IMR-90 (cell line): ENCODE measurements around the gene MIEF2. TPM values are rescaled to one million over a fixed set of nuclear protein-coding genes. Genes with fewer than 3 reads are reported as not detected.
A peak's percentile ranks its signal among the peaks of the same experiment; 100 is the strongest.

ENCODE experiments used
- ATAC-seq: fragments of 200-7000 bp; cut with Tn5 transposase; 2 replicates; pipeline ENCODE4 v1.9.1; 2020; ENCODE audit warnings: low read depth, mild to moderate bottlenecking, moderate library complexity
- BruUV-seq: library from RNA; stranded (reverse); fragments of 400-500 nt; replicated peaks from 2 replicates; lab custom pipeline; 2021; lab: Mats Ljungman, UMichigan
- CTCF ChIA-PET: fragments of 300-600 bp; formaldehyde crosslinking; extraction: SDS; loops from one replicate; lab custom pipeline; 2021; ENCODE audit warnings: antibody characterized with exemption; lab: Yijun Ruan, JAX
- POLR2A ChIA-PET: fragments of 300-600 bp; sonication (Branson Sonifier 250); formaldehyde crosslinking; loops from one replicate; lab custom pipeline; 2022; ENCODE audit warnings: antibody characterized with exemption; ENCODE audit not compliant: unreplicated experiment; lab: Charles Lee
- DNase-seq: peaks from one replicate; pipeline ENCODE4 v3.0.0; 2013
- H2AFZ ChIP-seq: replicated peaks from 2 replicates; pipeline ENCODE3; 2013; ENCODE audit warnings: low read length, mild to moderate bottlenecking; ENCODE audit not compliant: poor library complexity
- H2AK5ac ChIP-seq: 2 replicates; pipeline ENCODE4 v1.6.1; 2013; ENCODE audit warnings: low read depth, low read length, inconsistent platforms
- H2AK9ac ChIP-seq: replicated peaks from 2 replicates; pipeline ENCODE3; 2013; ENCODE audit warnings: mild to moderate bottlenecking, low read depth, low read length, moderate library complexity; ENCODE audit not compliant: poor library complexity
- H2BK120ac ChIP-seq: 2 replicates; pipeline ENCODE4 v1.6.1; 2013; ENCODE audit warnings: low read depth, low read length, inconsistent platforms
- H2BK15ac ChIP-seq: 3 replicates; pipeline ENCODE4 v1.6.1; 2013; ENCODE audit warnings: low read depth, low read length, inconsistent platforms
- H2BK20ac ChIP-seq: 2 replicates; pipeline ENCODE4 v1.6.1; 2013; ENCODE audit warnings: low read depth, mild to moderate bottlenecking, inconsistent platforms, low read length, moderate library complexity
- H2BK5ac ChIP-seq: 2 replicates; pipeline ENCODE4 v1.6.1; 2013; ENCODE audit warnings: mild to moderate bottlenecking, low read depth, low read length, inconsistent platforms; ENCODE audit not compliant: poor library complexity, severe bottlenecking
- H3K14ac ChIP-seq: replicated peaks from 2 replicates; pipeline ENCODE4 v1.6.1; 2013; ENCODE audit warnings: low read depth, low read length, inconsistent platforms
- H3K18ac ChIP-seq: 2 replicates; pipeline ENCODE4 v1.6.1; 2013; ENCODE audit warnings: low read depth, low read length, control low read depth
- H3K23ac ChIP-seq: 2 replicates; pipeline ENCODE4 v1.6.1; 2013; ENCODE audit warnings: low read depth, low read length, inconsistent platforms
- H3K27ac ChIP-seq: 2 replicates; pipeline ENCODE4 v1.5.1; 2013; ENCODE audit warnings: mild to moderate bottlenecking, control low read depth, low read length; ENCODE audit not compliant: insufficient read depth
- H3K27me3 ChIP-seq: 2 replicates; pipeline ENCODE4 v1.6.1; 2013; ENCODE audit warnings: low read length; ENCODE audit not compliant: control insufficient read depth, insufficient read depth
- H3K36me3 ChIP-seq: 2 replicates; pipeline ENCODE4 v1.6.1; 2013; ENCODE audit warnings: low read length, mixed read lengths; ENCODE audit not compliant: control insufficient read depth, insufficient read depth
- H3K4ac ChIP-seq: 2 replicates; pipeline ENCODE4 v1.6.1; 2013; ENCODE audit warnings: low read depth, low read length, inconsistent platforms
- H3K4me1 ChIP-seq: 2 replicates; pipeline ENCODE4 v1.6.1; 2013; ENCODE audit warnings: low read length, mixed read lengths; ENCODE audit not compliant: control insufficient read depth, insufficient read depth
- H3K4me2 ChIP-seq: 2 replicates; pipeline ENCODE4 v1.6.1; 2013; ENCODE audit warnings: low read depth, mild to moderate bottlenecking, control low read depth, low read length, moderate library complexity
- H3K4me3 ChIP-seq: 2 replicates; pipeline ENCODE4 v1.5.1; 2013; ENCODE audit warnings: low read depth, mild to moderate bottlenecking, control low read depth, low read length, moderate library complexity; ENCODE audit not compliant: insufficient read depth
- H3K56ac ChIP-seq: 2 replicates; pipeline ENCODE4 v1.6.1; 2013; ENCODE audit warnings: low read length, inconsistent platforms; ENCODE audit not compliant: insufficient read depth; ENCODE audit errors: extremely low read depth
- H3K79me1 ChIP-seq, 2 experiments: 2 replicates each; pipeline ENCODE4 v1.6.1; 2013; ENCODE audit warnings: low read length in 2 of 2, inconsistent platforms in 1 of 2, low read depth in 1 of 2
- H3K9ac ChIP-seq: 2 replicates; pipeline ENCODE4 v1.6.1; 2013; ENCODE audit warnings: low read depth, low read length, control low read depth
- H3K9me1 ChIP-seq: 2 replicates; pipeline ENCODE4 v1.6.1; 2013; ENCODE audit warnings: low read length, inconsistent platforms; ENCODE audit not compliant: insufficient read depth
- H3K9me3 ChIP-seq: 2 replicates; pipeline ENCODE4 v1.6.1; 2013; ENCODE audit warnings: low read length; ENCODE audit not compliant: control insufficient read depth, insufficient read depth
- H4K20me1 ChIP-seq: 2 replicates; pipeline ENCODE4 v1.6.1; 2013; ENCODE audit warnings: low read length, inconsistent platforms; ENCODE audit not compliant: insufficient read depth
- H4K5ac ChIP-seq: 2 replicates; pipeline ENCODE4 v1.6.1; 2013; ENCODE audit warnings: mild to moderate bottlenecking, low read depth, low read length, control low read depth
- H4K8ac ChIP-seq, 2 experiments: 2 replicates each; pipeline ENCODE4 v1.6.1; 2013; ENCODE audit warnings: low read depth in 2 of 2, low read length in 2 of 2, control low read depth in 1 of 2, inconsistent platforms in 1 of 2
- H4K91ac ChIP-seq: 2 replicates; pipeline ENCODE4 v1.6.1; 2013; ENCODE audit warnings: low read depth, low read length, inconsistent platforms; ENCODE audit not compliant: insufficient read depth
- BHLHE40 ChIP-seq: fragments of 150-350 bp; IDR thresholded peaks from 2 replicates; pipeline ENCODE4 v1.6.1; 2016; ENCODE audit warnings: mild to moderate bottlenecking, low read depth, low read length
- CEBPB ChIP-seq: IDR thresholded peaks from 2 replicates; pipeline ENCODE4 v1.6.1; 2012; ENCODE audit warnings: low read depth, low read length, improper control_type of control experiment
- CHD1 ChIP-seq: IDR thresholded peaks from 2 replicates; pipeline ENCODE4 v1.6.1; 2012; ENCODE audit warnings: low read depth, low read length, improper control_type of control experiment
- CTCF ChIP-seq: conservative IDR thresholded peaks from 2 replicates; pipeline ENCODE4 v1.5.1; 2012; ENCODE audit warnings: mild to moderate bottlenecking, low read depth, low read length, improper control_type of control experiment
- ELK1 ChIP-seq: fragments of 150-350 bp; IDR thresholded peaks from 2 replicates; pipeline ENCODE4 v1.6.1; 2016; ENCODE audit warnings: low read depth, mild to moderate bottlenecking, low read length, moderate library complexity, borderline replicate concordance
- FOS ChIP-seq: fragments of 150-350 bp; IDR thresholded peaks from 2 replicates; pipeline ENCODE4 v1.6.1; 2016; ENCODE audit warnings: low read depth, low read length
- MAFK ChIP-seq: IDR thresholded peaks from 2 replicates; pipeline ENCODE4 v1.6.1; 2012; ENCODE audit warnings: low read depth, low read length, improper control_type of control experiment
- MAZ ChIP-seq: IDR thresholded peaks from 2 replicates; pipeline ENCODE4 v1.6.1; 2012; ENCODE audit warnings: low read depth, mild to moderate bottlenecking, low read length, improper control_type of control experiment, moderate library complexity, borderline replicate concordance
- MXI1 ChIP-seq: IDR thresholded peaks from 2 replicates; pipeline ENCODE4 v1.6.1; 2012; ENCODE audit warnings: low read depth, mild to moderate bottlenecking, low read length, moderate library complexity, borderline replicate concordance
- NFE2L2 ChIP-seq: fragments of 150-350 bp; IDR thresholded peaks from 2 replicates; pipeline ENCODE4 v1.6.1; 2016; ENCODE audit warnings: low read depth, mild to moderate bottlenecking, low read length
- POLR2A ChIP-seq: IDR thresholded peaks from 2 replicates; pipeline ENCODE4 v1.6.1; 2012; ENCODE audit warnings: mild to moderate bottlenecking, low read depth, low read length
- RAD21 ChIP-seq: IDR thresholded peaks from 2 replicates; pipeline ENCODE4 v1.6.1; 2012; ENCODE audit warnings: low read length, improper control_type of control experiment
- RCOR1 ChIP-seq: IDR thresholded peaks from 2 replicates; pipeline ENCODE4 v1.6.1; 2012; ENCODE audit warnings: mild to moderate bottlenecking, low read length, improper control_type of control experiment; ENCODE audit not compliant: insufficient replicate concordance
- RFX5 ChIP-seq: IDR thresholded peaks from 2 replicates; pipeline ENCODE4 v1.8.0; 2012; ENCODE audit warnings: low read depth, mild to moderate bottlenecking, low read length, moderate library complexity
- SMC3 ChIP-seq: fragments of 150-350 bp; IDR thresholded peaks from 2 replicates; pipeline ENCODE4 v1.6.1; 2016; ENCODE audit warnings: low read depth, mild to moderate bottlenecking, antibody characterized with exemption, low read length, moderate library complexity
- WGBS, 2 experiments: methylation state at CpG; one replicate each; pipeline versions ENCODE4 v1.1.5 to v1.1.7; 2013; ENCODE audit warnings: missing lambda C conversion rate in 2 of 2; ENCODE audit not compliant: insufficient read length in 1 of 2; ENCODE audit errors: extremely low coverage in 2 of 2; 5-methylcytosine and 5-hydroxymethylcytosine counted together
- dilution Hi-C: fragments of 300-500 bp; cut with HindIII; formaldehyde crosslinking; loops from one replicate; pipeline ENCODE4 v1.14.3; 2018; ENCODE audit warnings: low sequenced_read_pairs; ENCODE audit not compliant: unreplicated experiment
- in situ Hi-C: fragments of 300-500 bp; cut with MboI; formaldehyde crosslinking; loops from 3 replicates; pipeline ENCODE4 v1.14.3; 2019; ENCODE audit warnings: low sequenced_read_pairs, inconsistent platforms, mixed read lengths
- intact Hi-C: fragments of 100-400 bp; cut with micrococcal nuclease; formaldehyde crosslinking; loops from 2 replicates; pipeline ENCODE4 v1.10.0; 2022
- polyA plus RNA-seq, 3 experiments: library from polyadenylated mRNA; depleted of rRNA; stranded (reverse); fragments of >200 nt; gene quantifications; 2 replicates each; pipeline ENCODE4 v1.2.3, GENCODE V29; 2012; ENCODE audit warnings: low replicate concordance in 1 of 3
- total RNA-seq: library from RNA; depleted of rRNA; stranded (reverse); fragments of >200 nt; gene quantifications from 2 replicates; pipeline ENCODE4 v1.2.3, GENCODE V29; 2012

The MIEF2 gene
- total and polyA plus RNA-seq, 2 of the 4 experiments (the other 2 are of a cell fraction) = 9.1 to 26.6 TPM

GRCh38 chr17:18258356-18259038 lies 2.0 kb upstream of the MIEF2 start, which contains the start of gene FLII:
FLII (minus strand) TSS chr17:18258738; CDS start chr17:18258690, 48 bp downstream.
- H2BK5ac ChIP-seq = peak within 1 kb of the TSS; percentile 99
- H3K14ac ChIP-seq = peak within 1 kb of the TSS; percentile 100
- peak within 1 kb of the TSS; percentile 95 for H2BK120ac ChIP-seq
- H4K8ac ChIP-seq = peak within 1 kb of the TSS; percentile 51 to 99
- BruUV-seq = no TSS peak
- H2BK20ac ChIP-seq = peak within 1 kb of the TSS; percentile 20
- ATAC-seq = peak; percentile 64
- intact Hi-C loops (loop anchor here (2.0 kb wide), 1 partner anchor 34 kb away; the partner anchor contains the start of gene LLGL1), in situ Hi-C loops (no loop called here), dilution Hi-C loops (no loop called here)
- CTCF ChIA-PET = no interaction called here
- peaks cover 27 to 84% of the 10 kb centered on the region in 2 experiments for H3K79me1 ChIP-seq
- H4K20me1 ChIP-seq = peaks cover 25% of the 10 kb centered on the region
- WGBS, 2 experiments = 3% methylated on average over 45 of the region's 71 CpGs; no CpG with 5 or more reads in 1 of the 2 experiments
- H3K4ac ChIP-seq = peak within 1 kb of the TSS; percentile 100
- H3K56ac ChIP-seq = peak within 1 kb of the TSS; percentile 94
- H3K23ac ChIP-seq = peak within 1 kb of the TSS; percentile 100
- H3K36me3 ChIP-seq = peaks cover 35% of the 10 kb centered on the region
- peaks cover 18% of the 10 kb centered on the region for H3K4me1 ChIP-seq
- peaks cover 12% of the 10 kb centered on the region; the same call in 1 of the 2 replicates for H3K9me1 ChIP-seq
- peak within 1 kb of the TSS; percentile 97 for H2AK5ac ChIP-seq
- peak within 1 kb of the TSS; percentile 100 for H2AK9ac ChIP-seq
- peak within 1 kb of the TSS; percentile 100 for H3K4me3 ChIP-seq
- peak within 1 kb of the TSS; percentile 99 for H3K18ac ChIP-seq
- H3K9ac ChIP-seq = peak within 1 kb of the TSS; percentile 96
- peak within 1 kb of the TSS; percentile 100 for H4K91ac ChIP-seq
- H4K5ac ChIP-seq = peak within 1 kb of the TSS; percentile 98
- peak; percentile 17 for DNase-seq
- peak within 1 kb of the TSS; percentile 98 for H3K4me2 ChIP-seq
- H2BK15ac ChIP-seq = no peak within 1 kb of the TSS; the same call in 2 of the 3 replicates
- peak within 1 kb of the TSS; percentile 99 for H2AFZ ChIP-seq
- H3K9me3 ChIP-seq = no peaks in the 10 kb centered on the region
- peak within 1 kb of the TSS; percentile 94 for H3K27ac ChIP-seq
- POLR2A ChIA-PET = no interaction called here
- H3K27me3 ChIP-seq = no peaks in the 10 kb centered on the region
- no peak for TF ChIP-seq RCOR1
- TF ChIP-seq SMC3 = no peak
- TF ChIP-seq BHLHE40 = no peak
- TF ChIP-seq FOS = no peak
- peak; percentile 7; the same call in 1 of the 2 replicates for TF ChIP-seq MAZ
- no peak for TF ChIP-seq MAFK
- TF ChIP-seq CEBPB = no peak
- TF ChIP-seq RFX5 = no peak
- TF ChIP-seq NFE2L2 = no peak
- TF ChIP-seq CHD1 = no peak
- TF ChIP-seq CTCF = no peak
- no peak for TF ChIP-seq ELK1
- peak; percentile 67 for TF ChIP-seq POLR2A
- TF ChIP-seq MXI1 = no peak
- TF ChIP-seq RAD21 = no peak
